AG04449 (cell line): ENCODE data around the gene RBM43.

Experiments
- CTCF ChIA-PET: fragments of 350-600 bp; formaldehyde crosslinking; extraction: SDS; loops from one replicate; lab custom pipeline; 2021; ENCODE audit warnings: antibody characterized with exemption; lab: Yijun Ruan, JAX
- POLR2A ChIA-PET: fragments of 400-600, 350-600 bp; formaldehyde crosslinking; extraction: SDS; loops from one replicate; lab custom pipeline; 2020; ENCODE audit warnings: antibody characterized with exemption, inconsistent platforms; lab: Yijun Ruan, JAX
- DNase-seq: peaks from one replicate; pipeline ENCODE4 v3.0.0-alpha.2; 2010; ENCODE audit warnings: low read depth, low spot score
- H3K4me3 ChIP-seq: 2 replicates; pipeline ENCODE4 v1.5.1; 2011; ENCODE audit warnings: low read depth, mild to moderate bottlenecking, control low read depth, low read length
- TF ChIP-seq, protein P1 (sequence below): IDR thresholded peaks from one replicate; pipeline ENCODE4 v1.5.1; 2011; ENCODE audit warnings: mild to moderate bottlenecking, moderate library complexity, low read length, control low read depth, inconsistent platforms; ENCODE audit not compliant: insufficient read depth; ENCODE audit errors: missing control alignments

Gene RBM43

DNA sequence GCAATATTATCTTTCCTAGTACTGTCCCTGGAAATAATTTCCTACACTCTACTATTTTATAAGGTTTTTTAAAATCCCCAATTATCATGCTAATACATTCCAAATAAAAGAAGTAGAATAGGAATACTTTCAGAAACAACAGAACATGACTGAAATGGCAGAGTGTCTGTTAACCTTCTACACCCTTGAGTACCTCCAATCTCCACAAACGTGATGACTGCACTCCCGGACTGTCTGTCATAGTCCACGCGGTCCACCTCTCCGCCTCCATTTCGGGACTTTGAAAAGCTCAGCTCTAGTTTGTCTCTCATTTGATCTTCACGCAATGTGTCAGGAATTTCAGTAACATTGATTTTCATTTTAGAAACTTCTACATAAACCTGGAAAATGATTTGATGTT is 13.6 kb upstream of the RBM43 start:
- POLR2A ChIA-PET, result no interaction called here
- no peak overlapping the region for H3K4me3 ChIP-seq
- DNase-seq, result no peak
- TF ChIP-seq, protein P1, sequence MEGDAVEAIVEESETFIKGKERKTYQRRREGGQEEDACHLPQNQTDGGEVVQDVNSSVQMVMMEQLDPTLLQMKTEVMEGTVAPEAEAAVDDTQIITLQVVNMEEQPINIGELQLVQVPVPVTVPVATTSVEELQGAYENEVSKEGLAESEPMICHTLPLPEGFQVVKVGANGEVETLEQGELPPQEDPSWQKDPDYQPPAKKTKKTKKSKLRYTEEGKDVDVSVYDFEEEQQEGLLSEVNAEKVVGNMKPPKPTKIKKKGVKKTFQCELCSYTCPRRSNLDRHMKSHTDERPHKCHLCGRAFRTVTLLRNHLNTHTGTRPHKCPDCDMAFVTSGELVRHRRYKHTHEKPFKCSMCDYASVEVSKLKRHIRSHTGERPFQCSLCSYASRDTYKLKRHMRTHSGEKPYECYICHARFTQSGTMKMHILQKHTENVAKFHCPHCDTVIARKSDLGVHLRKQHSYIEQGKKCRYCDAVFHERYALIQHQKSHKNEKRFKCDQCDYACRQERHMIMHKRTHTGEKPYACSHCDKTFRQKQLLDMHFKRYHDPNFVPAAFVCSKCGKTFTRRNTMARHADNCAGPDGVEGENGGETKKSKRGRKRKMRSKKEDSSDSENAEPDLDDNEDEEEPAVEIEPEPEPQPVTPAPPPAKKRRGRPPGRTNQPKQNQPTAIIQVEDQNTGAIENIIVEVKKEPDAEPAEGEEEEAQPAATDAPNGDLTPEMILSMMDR, result no peak
- CTCF ChIA-PET, result no interaction called here

DNA sequence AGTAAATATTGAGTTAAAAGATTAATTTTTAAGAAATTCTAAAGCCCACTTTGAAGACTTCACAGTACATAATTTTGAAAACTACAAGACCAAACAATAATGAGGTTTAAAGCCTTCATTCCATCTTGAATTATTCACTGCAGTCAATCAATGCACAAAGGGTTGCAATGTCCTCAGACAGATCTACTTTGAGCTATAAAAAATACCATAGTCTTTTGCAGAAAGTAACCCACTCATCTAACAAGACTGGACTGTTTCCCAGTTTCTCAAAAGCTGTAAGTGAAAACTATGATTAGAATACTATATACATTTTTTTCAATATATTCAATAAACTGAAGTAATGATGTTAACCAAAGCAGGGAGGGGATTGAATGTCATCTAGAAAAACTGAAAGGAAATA is 10.2 kb upstream of the RBM43 start:
- no peak overlapping the region for H3K4me3 ChIP-seq
- POLR2A ChIA-PET, result no interaction called here
- no peak for DNase-seq
- TF ChIP-seq, protein P1, result no peak
- CTCF ChIA-PET, result no interaction called here

DNA sequence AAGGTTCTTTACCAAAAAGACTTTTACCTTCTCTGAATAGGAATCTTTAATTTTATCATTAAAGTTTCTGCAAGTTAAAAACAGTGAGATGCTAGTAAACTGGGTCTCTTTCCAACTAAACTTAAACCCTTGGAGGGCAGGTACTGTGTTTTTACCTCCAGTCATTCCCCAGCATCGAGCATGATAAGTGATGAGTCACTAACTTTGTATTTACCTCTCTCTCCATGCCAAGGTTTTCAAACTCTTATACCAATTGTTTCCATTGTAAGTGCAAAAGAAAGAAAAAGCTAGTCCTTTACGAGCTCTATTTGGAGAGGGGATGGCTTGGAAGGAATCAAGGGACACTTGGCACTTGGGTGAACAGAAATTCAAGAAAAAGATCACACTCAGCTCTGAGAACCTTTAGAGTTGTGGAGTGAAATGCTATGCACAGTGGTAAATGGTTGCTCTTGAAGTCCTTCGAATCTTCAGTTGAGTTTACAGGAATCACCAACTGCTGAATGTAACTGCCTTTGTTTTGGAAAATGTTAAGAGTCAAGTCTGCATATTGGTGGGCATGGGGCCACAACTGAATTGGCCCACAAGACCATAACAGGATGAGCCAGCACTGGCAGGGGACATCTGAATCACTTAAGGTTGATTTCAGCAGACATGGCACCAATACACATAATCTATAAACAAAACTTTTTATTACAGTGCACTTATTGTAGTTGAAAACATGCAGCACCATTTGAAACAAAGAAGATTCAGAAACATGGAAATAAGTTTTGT is 8.3 kb upstream of the RBM43 start:
- DNase-seq, result no peak
- ChIA-PET POLR2A (no interaction called here), CTCF (interaction anchor here (1.1 kb wide), 2 partner anchors 140 to 167 kb away, joined by 3 to 4 read pairs; no protein-coding TSS in a partner anchor)
- no peak overlapping the region for H3K4me3 ChIP-seq
- TF ChIP-seq, protein P1, result no peak

DNA sequence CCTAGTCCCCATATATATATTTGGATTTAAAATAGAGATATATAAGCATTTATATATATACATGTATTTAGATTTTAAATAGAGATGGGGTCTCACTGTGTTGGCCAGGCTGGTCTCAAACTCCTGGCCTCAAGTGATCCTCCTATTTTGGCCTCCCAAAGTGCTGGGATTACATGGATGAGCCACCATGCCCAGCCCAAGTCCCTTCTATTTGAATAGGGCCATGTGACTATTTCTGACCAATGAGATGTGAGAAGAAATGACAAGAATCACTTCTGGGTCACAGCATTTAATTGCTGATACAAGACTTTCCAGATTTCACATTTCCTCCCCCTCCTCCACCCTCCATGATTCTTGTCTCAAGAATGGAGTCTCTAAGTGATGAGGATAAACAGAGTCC is 6.4 kb upstream of the RBM43 start:
- POLR2A ChIA-PET, result no interaction called here
- no peak overlapping the region for H3K4me3 ChIP-seq
- CTCF ChIA-PET, result interaction anchor here (1.3 kb wide), 1 partner anchor 10 kb away, joined by 3 read pairs; no protein-coding TSS in a partner anchor
- TF ChIP-seq, protein P1, result no peak
- no peak for DNase-seq

DNA sequence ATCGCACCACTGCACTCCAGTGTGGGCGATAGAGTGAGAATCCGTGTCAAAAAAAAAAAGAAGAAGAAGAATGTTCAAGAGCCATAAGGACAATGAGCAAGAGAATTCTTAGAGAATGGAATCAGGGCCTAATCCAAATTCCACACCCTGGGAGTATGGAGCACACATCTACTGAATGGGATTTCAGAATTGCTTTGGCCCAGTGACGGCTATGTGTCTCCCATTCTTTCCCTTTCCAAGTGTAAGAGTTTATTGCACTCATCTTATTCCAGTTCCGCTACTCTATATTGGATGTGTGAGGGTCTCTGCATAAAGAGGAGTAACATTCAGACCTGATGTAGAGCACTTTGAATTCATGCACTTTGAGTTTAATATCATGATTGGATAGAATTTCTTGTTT is 5.9 kb upstream of the RBM43 start:
- H3K4me3 ChIP-seq, result no peak overlapping the region
- DNase-seq, result no peak
- TF ChIP-seq, protein P1, result no peak
- ChIA-PET POLR2A (no interaction called here), CTCF (interaction anchor here (1.6 kb wide), 1 partner anchor 29 kb away, joined by 8 read pairs; no protein-coding TSS in a partner anchor)

DNA sequence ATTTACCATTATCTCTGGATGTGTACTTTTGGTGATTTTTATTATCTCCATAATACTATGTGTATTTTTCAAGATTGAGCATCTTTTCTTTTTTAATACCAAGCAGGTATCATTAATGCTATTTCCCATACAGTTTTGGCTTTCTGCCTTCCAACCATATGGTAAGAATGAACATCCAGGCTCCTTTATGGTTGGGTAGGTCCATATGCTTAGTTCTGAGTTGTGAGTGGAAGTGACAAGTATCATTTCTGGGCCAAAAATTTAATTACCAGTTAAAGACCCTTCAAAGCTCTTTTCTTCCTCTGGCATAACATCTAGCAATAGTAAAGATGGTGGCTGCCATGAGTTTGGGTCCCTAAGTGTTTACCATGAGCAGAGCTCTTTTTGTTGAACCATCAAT is 4.3 kb upstream of the RBM43 start:
- H3K4me3 ChIP-seq, result no peak overlapping the region
- ChIA-PET CTCF (interaction anchor here (1.1 to 1.6 kb wide), 3 partner anchors 15 to 171 kb away, joined by 3 to 8 read pairs (median 4); no protein-coding TSS in a partner anchor), POLR2A (no interaction called here)
- DNase-seq, result no peak
- TF ChIP-seq, protein P1, result no peak
